ENCODE data around the gene NPTX1.

GRCh38 chr17:80433916-80434666, 42.3 kb downstream of the NPTX1 start:
- TF ChIP-seq TAF1 (IDR thresholded peaks at IDR 0.05; ENCODE audit: low read depth, low read length) (no peak), POLR2A (IDR thresholded peaks at IDR 0.05; ENCODE audit: low read depth, low read length) (no peak)

Measured in GM12891 (cell line).